Natural killer cell (primary cell): ENCODE measurements around the gene LANCL3. TPM values are rescaled to one million over a fixed set of nuclear protein-coding genes. Genes with fewer than 3 reads are reported as not detected.
"Not testable (repeated sequence)": the region's sequence is repeated elsewhere in the genome, so short reads cannot be mapped to it uniquely, and the experiment has no call there.

Source experiments
- ATAC-seq, 3 donors: fragments of 150-1000 bp in 2 of 3; fragments of 200-7000 bp in 1 of 3; cut with Tn5 transposase; 1 replicate in 1 of 3; 2 replicates in 2 of 3; pipeline ENCODE4 v1.10.0; 2021; ENCODE audit warnings: mild to moderate bottlenecking in 2 of 3, moderate library complexity in 2 of 3
- DNase-seq, 2 donors: peaks; one replicate each; pipeline versions ENCODE4 v3.0.0 to v3.0.0-alpha.2; 2013 to 2021; ENCODE audit warnings: mixed read lengths in 1 of 2
- H3K27ac ChIP-seq: one replicate; pipeline ENCODE4 v1.5.1; 2013; ENCODE audit warnings: mild to moderate bottlenecking, low read length
- H3K27me3 ChIP-seq: one replicate; pipeline ENCODE4 v1.6.1; 2013; ENCODE audit warnings: low read length; ENCODE audit not compliant: control insufficient read depth, insufficient read depth
- H3K36me3 ChIP-seq: one replicate; pipeline ENCODE4 v1.6.1; 2013; ENCODE audit warnings: low read length; ENCODE audit not compliant: control insufficient read depth, insufficient read depth
- H3K4me1 ChIP-seq: one replicate; pipeline ENCODE4 v1.6.1; 2013; ENCODE audit warnings: low read length; ENCODE audit not compliant: control insufficient read depth, insufficient read depth
- H3K4me3 ChIP-seq: one replicate; pipeline ENCODE4 v1.5.1; 2013; ENCODE audit warnings: low read length
- H3K9me3 ChIP-seq: one replicate; pipeline ENCODE4 v1.6.1; 2013; ENCODE audit warnings: low read length; ENCODE audit not compliant: control insufficient read depth, insufficient read depth
- H3K27ac Mint-ChIP-seq, 2 donors: one replicate each; pipeline ENCODE4 v1.8.0; 2022; ENCODE audit warnings: mild to moderate bottlenecking in 2 of 2, mixed read lengths in 2 of 2, moderate library complexity in 1 of 2
- H3K27me3 Mint-ChIP-seq, 2 donors: one replicate each; pipeline ENCODE4 v1.8.0; 2022; ENCODE audit warnings: low read depth in 2 of 2, mixed read lengths in 2 of 2
- H3K36me3 Mint-ChIP-seq: one replicate; pipeline ENCODE4 v1.8.0; 2022; ENCODE audit warnings: mixed read lengths
- H3K4me1 Mint-ChIP-seq, 2 donors: one replicate each; pipeline ENCODE4 v1.8.0; 2022; ENCODE audit warnings: mixed read lengths in 2 of 2
- H3K4me3 Mint-ChIP-seq: one replicate; pipeline ENCODE4 v1.8.0; 2022; ENCODE audit warnings: mild to moderate bottlenecking, moderate library complexity, mixed read lengths
- H3K9me3 Mint-ChIP-seq, 2 donors: one replicate each; pipeline ENCODE4 v1.8.0; 2022; ENCODE audit warnings: mixed read lengths in 2 of 2
- WGBS: methylation state at CpG from one replicate; pipeline ENCODE4 v1.1.7; 2013; ENCODE audit warnings: missing lambda C conversion rate; ENCODE audit not compliant: insufficient coverage; 5-methylcytosine and 5-hydroxymethylcytosine counted together
- intact Hi-C: fragments of 100-400 bp; cut with micrococcal nuclease; formaldehyde crosslinking; loops from one replicate; pipeline ENCODE4 v1.14.2; 2022
- total RNA-seq, 4 donors: library from RNA; stranded (reverse); fragments of 120-200 nt in 1 of 4; gene quantifications; one replicate each; pipeline versions ENCODE4 v1.2.3 to v1.2.4, GENCODE V29; 2013 to 2022
- TF ChIP-seq, protein P1 (sequence below): fragments of 200-600 bp; IDR thresholded peaks from one replicate; pipeline ENCODE4 v1.8.0; 2022; ENCODE audit warnings: antibody characterized with exemption

LANCL3 gene
- 1 to 10 TPM; 2.0 to 2.7 (median 2.6) TPM for total RNA-seq
- 1.6 TPM for total RNA-seq (2013)

- H3K27me3 Mint-ChIP-seq, H3K27ac ChIP-seq, H3K36me3 ChIP-seq, H3K27me3 ChIP-seq, H3K9me3 ChIP-seq, H3K36me3 Mint-ChIP-seq, intact Hi-C loops, H3K4me1 ChIP-seq, H3K9me3 Mint-ChIP-seq: not testable (repeated sequence)
- H3K4me1 Mint-ChIP-seq: peaks cover 11 to 20% of the 10 kb centered on the region in 2 donors
- H3K4me3 Mint-ChIP-seq: peak within 1 kb of the TSS; percentile 84
- whole genome bisulfite sequencing: 2% methylated on average over 60 of the region's 68 CpGs
- peak within 1 kb of the TSS; percentile 28 for H3K4me3 ChIP-seq
- DNase-seq (peak; percentile 18 to 42), ATAC-seq (peak; percentile 54 to 63 (median 60))
- peak within 1 kb of the TSS; percentile 67 to 83 for H3K27ac Mint-ChIP-seq
Observed at GRCh38 chrX:37571426-37572107, at the start of gene LANCL3. Gene LANCL3, plus strand, starts transcription at chrX:37571661. Its CDS starts 210 bp downstream, at chrX:37571871.

DNA sequence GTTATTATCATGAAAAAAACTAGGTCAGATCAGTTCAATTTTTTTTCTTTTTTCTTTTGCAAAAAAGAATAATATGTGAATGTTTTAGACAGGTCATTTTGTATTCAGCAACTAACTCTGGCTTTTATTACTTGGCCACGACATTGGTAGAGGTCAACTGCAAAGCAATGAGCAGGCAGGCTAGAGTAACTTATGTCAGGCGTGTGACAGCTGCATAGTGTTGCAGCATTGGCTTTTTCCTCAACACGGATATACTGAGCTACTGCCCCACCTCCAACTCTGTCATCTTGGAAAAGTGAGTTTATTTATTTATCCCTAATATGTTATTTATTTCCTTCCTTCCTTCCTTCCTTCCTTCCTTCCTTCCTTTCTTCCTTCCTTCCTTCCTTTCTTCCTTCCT lies 47.8 kb upstream of the LANCL3 start:
- H3K36me3 Mint-ChIP-seq, H3K4me3 Mint-ChIP-seq, H3K4me1 ChIP-seq, DNase-seq, H3K36me3 ChIP-seq, intact Hi-C loops, H3K27me3 ChIP-seq, H3K4me1 Mint-ChIP-seq, H3K9me3 ChIP-seq, ATAC-seq, H3K27ac ChIP-seq, H3K9me3 Mint-ChIP-seq, H3K27ac Mint-ChIP-seq, H3K4me3 ChIP-seq: not testable (repeated sequence)
- 78% methylated on average over 1 of the region's 3 CpGs for WGBS
- H3K27me3 Mint-ChIP-seq: peaks cover 8 to 18% of the 10 kb centered on the region in 2 donors

GRCh38 chrX:37541991-37542390 lies 29.5 kb upstream of the LANCL3 start:
- H3K4me3 ChIP-seq: no peak overlapping the region
- no peaks in the 10 kb centered on the region for H3K4me1 ChIP-seq
- intact Hi-C loops: no loop called here
- H3K9me3 Mint-ChIP-seq: peaks cover 0 to 2% of the 10 kb centered on the region in 2 donors
- 83% methylated on average over 11 of the region's 11 CpGs for WGBS
- DNase-seq: no peak
- no peaks in the 10 kb centered on the region for H3K27me3 ChIP-seq
- no peak overlapping the region for H3K27ac ChIP-seq
- H3K4me1 Mint-ChIP-seq: no peaks in the 10 kb centered on the region
- no peaks in the 10 kb centered on the region for H3K36me3 ChIP-seq
- H3K27ac Mint-ChIP-seq: no peak overlapping the region
- no peak overlapping the region for H3K4me3 Mint-ChIP-seq
- no peaks in the 10 kb centered on the region for H3K36me3 Mint-ChIP-seq
- ATAC-seq: no peak
- H3K27me3 Mint-ChIP-seq: peaks cover 0 to 22% of the 10 kb centered on the region in 2 donors
- TF ChIP-seq, protein P1, sequence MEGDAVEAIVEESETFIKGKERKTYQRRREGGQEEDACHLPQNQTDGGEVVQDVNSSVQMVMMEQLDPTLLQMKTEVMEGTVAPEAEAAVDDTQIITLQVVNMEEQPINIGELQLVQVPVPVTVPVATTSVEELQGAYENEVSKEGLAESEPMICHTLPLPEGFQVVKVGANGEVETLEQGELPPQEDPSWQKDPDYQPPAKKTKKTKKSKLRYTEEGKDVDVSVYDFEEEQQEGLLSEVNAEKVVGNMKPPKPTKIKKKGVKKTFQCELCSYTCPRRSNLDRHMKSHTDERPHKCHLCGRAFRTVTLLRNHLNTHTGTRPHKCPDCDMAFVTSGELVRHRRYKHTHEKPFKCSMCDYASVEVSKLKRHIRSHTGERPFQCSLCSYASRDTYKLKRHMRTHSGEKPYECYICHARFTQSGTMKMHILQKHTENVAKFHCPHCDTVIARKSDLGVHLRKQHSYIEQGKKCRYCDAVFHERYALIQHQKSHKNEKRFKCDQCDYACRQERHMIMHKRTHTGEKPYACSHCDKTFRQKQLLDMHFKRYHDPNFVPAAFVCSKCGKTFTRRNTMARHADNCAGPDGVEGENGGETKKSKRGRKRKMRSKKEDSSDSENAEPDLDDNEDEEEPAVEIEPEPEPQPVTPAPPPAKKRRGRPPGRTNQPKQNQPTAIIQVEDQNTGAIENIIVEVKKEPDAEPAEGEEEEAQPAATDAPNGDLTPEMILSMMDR: no peak
- H3K9me3 ChIP-seq: no peaks in the 10 kb centered on the region

GRCh38 chrX:37542791-37543190 lies 28.7 kb upstream of the LANCL3 start:
- no peaks in the 10 kb centered on the region for H3K4me1 ChIP-seq
- H3K27me3 ChIP-seq: no peaks in the 10 kb centered on the region
- H3K36me3 Mint-ChIP-seq: no peaks in the 10 kb centered on the region
- no peaks in the 10 kb centered on the region for H3K4me1 Mint-ChIP-seq
- H3K9me3 Mint-ChIP-seq: peaks cover 0 to 2% of the 10 kb centered on the region in 2 donors
- intact Hi-C loops: no loop called here
- WGBS: 94% methylated on average over 15 of the region's 15 CpGs
- ATAC-seq (no peak), DNase-seq (no peak)
- H3K4me3 Mint-ChIP-seq: no peak overlapping the region
- no peak overlapping the region for H3K27ac Mint-ChIP-seq
- TF ChIP-seq, protein P1: no peak
- no peak overlapping the region for H3K4me3 ChIP-seq
- no peak overlapping the region for H3K27ac ChIP-seq
- peaks cover 0 to 26% of the 10 kb centered on the region in 2 donors for H3K27me3 Mint-ChIP-seq
- H3K36me3 ChIP-seq: no peaks in the 10 kb centered on the region
- no peaks in the 10 kb centered on the region for H3K9me3 ChIP-seq
